IMR-90 (cell line): ENCODE measurements around the gene ZNF530. TPM values are rescaled to one million over a fixed set of nuclear protein-coding genes. Genes with fewer than 3 reads are reported as not detected.

Experiments used
- ATAC-seq: fragments of 200-7000 bp; cut with Tn5 transposase; 2 replicates; pipeline ENCODE4 v1.9.1; 2020; ENCODE audit warnings: low read depth, mild to moderate bottlenecking, moderate library complexity
- BruUV-seq: library from RNA; stranded (reverse); fragments of 400-500 nt; replicated peaks from 2 replicates; lab custom pipeline; 2021; lab: Mats Ljungman, UMichigan
- CTCF ChIA-PET: fragments of 300-600 bp; formaldehyde crosslinking; extraction: SDS; loops from one replicate; lab custom pipeline; 2021; ENCODE audit warnings: antibody characterized with exemption; lab: Yijun Ruan, JAX
- POLR2A ChIA-PET: fragments of 300-600 bp; sonication (Branson Sonifier 250); formaldehyde crosslinking; loops from one replicate; lab custom pipeline; 2022; ENCODE audit warnings: antibody characterized with exemption; ENCODE audit not compliant: unreplicated experiment; lab: Charles Lee
- DNase-seq: peaks from one replicate; pipeline ENCODE4 v3.0.0; 2013
- H2AFZ ChIP-seq: replicated peaks from 2 replicates; pipeline ENCODE3; 2013; ENCODE audit warnings: low read length, mild to moderate bottlenecking; ENCODE audit not compliant: poor library complexity
- H2AK5ac ChIP-seq: 2 replicates; pipeline ENCODE4 v1.6.1; 2013; ENCODE audit warnings: low read depth, low read length, inconsistent platforms
- H2AK9ac ChIP-seq: replicated peaks from 2 replicates; pipeline ENCODE3; 2013; ENCODE audit warnings: mild to moderate bottlenecking, low read depth, low read length, moderate library complexity; ENCODE audit not compliant: poor library complexity
- H2BK120ac ChIP-seq: 2 replicates; pipeline ENCODE4 v1.6.1; 2013; ENCODE audit warnings: low read depth, low read length, inconsistent platforms
- H2BK15ac ChIP-seq: 3 replicates; pipeline ENCODE4 v1.6.1; 2013; ENCODE audit warnings: low read depth, low read length, inconsistent platforms
- H2BK20ac ChIP-seq: 2 replicates; pipeline ENCODE4 v1.6.1; 2013; ENCODE audit warnings: low read depth, mild to moderate bottlenecking, inconsistent platforms, low read length, moderate library complexity
- H2BK5ac ChIP-seq: 2 replicates; pipeline ENCODE4 v1.6.1; 2013; ENCODE audit warnings: mild to moderate bottlenecking, low read depth, low read length, inconsistent platforms; ENCODE audit not compliant: poor library complexity, severe bottlenecking
- H3K14ac ChIP-seq: replicated peaks from 2 replicates; pipeline ENCODE4 v1.6.1; 2013; ENCODE audit warnings: low read depth, low read length, inconsistent platforms
- H3K18ac ChIP-seq: 2 replicates; pipeline ENCODE4 v1.6.1; 2013; ENCODE audit warnings: low read depth, low read length, control low read depth
- H3K23ac ChIP-seq: 2 replicates; pipeline ENCODE4 v1.6.1; 2013; ENCODE audit warnings: low read depth, low read length, inconsistent platforms
- H3K27ac ChIP-seq: 2 replicates; pipeline ENCODE4 v1.5.1; 2013; ENCODE audit warnings: mild to moderate bottlenecking, control low read depth, low read length; ENCODE audit not compliant: insufficient read depth
- H3K27me3 ChIP-seq: 2 replicates; pipeline ENCODE4 v1.6.1; 2013; ENCODE audit warnings: low read length; ENCODE audit not compliant: control insufficient read depth, insufficient read depth
- H3K36me3 ChIP-seq: 2 replicates; pipeline ENCODE4 v1.6.1; 2013; ENCODE audit warnings: low read length, mixed read lengths; ENCODE audit not compliant: control insufficient read depth, insufficient read depth
- H3K4ac ChIP-seq: 2 replicates; pipeline ENCODE4 v1.6.1; 2013; ENCODE audit warnings: low read depth, low read length, inconsistent platforms
- H3K4me1 ChIP-seq: 2 replicates; pipeline ENCODE4 v1.6.1; 2013; ENCODE audit warnings: low read length, mixed read lengths; ENCODE audit not compliant: control insufficient read depth, insufficient read depth
- H3K4me2 ChIP-seq: 2 replicates; pipeline ENCODE4 v1.6.1; 2013; ENCODE audit warnings: low read depth, mild to moderate bottlenecking, control low read depth, low read length, moderate library complexity
- H3K4me3 ChIP-seq: 2 replicates; pipeline ENCODE4 v1.5.1; 2013; ENCODE audit warnings: low read depth, mild to moderate bottlenecking, control low read depth, low read length, moderate library complexity; ENCODE audit not compliant: insufficient read depth
- H3K56ac ChIP-seq: 2 replicates; pipeline ENCODE4 v1.6.1; 2013; ENCODE audit warnings: low read length, inconsistent platforms; ENCODE audit not compliant: insufficient read depth; ENCODE audit errors: extremely low read depth
- H3K79me1 ChIP-seq, 2 experiments: 2 replicates each; pipeline ENCODE4 v1.6.1; 2013; ENCODE audit warnings: low read length in 2 of 2, inconsistent platforms in 1 of 2, low read depth in 1 of 2
- H3K9ac ChIP-seq: 2 replicates; pipeline ENCODE4 v1.6.1; 2013; ENCODE audit warnings: low read depth, low read length, control low read depth
- H3K9me1 ChIP-seq: 2 replicates; pipeline ENCODE4 v1.6.1; 2013; ENCODE audit warnings: low read length, inconsistent platforms; ENCODE audit not compliant: insufficient read depth
- H3K9me3 ChIP-seq: 2 replicates; pipeline ENCODE4 v1.6.1; 2013; ENCODE audit warnings: low read length; ENCODE audit not compliant: control insufficient read depth, insufficient read depth
- H4K20me1 ChIP-seq: 2 replicates; pipeline ENCODE4 v1.6.1; 2013; ENCODE audit warnings: low read length, inconsistent platforms; ENCODE audit not compliant: insufficient read depth
- H4K5ac ChIP-seq: 2 replicates; pipeline ENCODE4 v1.6.1; 2013; ENCODE audit warnings: mild to moderate bottlenecking, low read depth, low read length, control low read depth
- H4K8ac ChIP-seq, 2 experiments: 2 replicates each; pipeline ENCODE4 v1.6.1; 2013; ENCODE audit warnings: low read depth in 2 of 2, low read length in 2 of 2, control low read depth in 1 of 2, inconsistent platforms in 1 of 2
- H4K91ac ChIP-seq: 2 replicates; pipeline ENCODE4 v1.6.1; 2013; ENCODE audit warnings: low read depth, low read length, inconsistent platforms; ENCODE audit not compliant: insufficient read depth
- CEBPB ChIP-seq: IDR thresholded peaks from 2 replicates; pipeline ENCODE4 v1.6.1; 2012; ENCODE audit warnings: low read depth, low read length, improper control_type of control experiment
- CHD1 ChIP-seq: IDR thresholded peaks from 2 replicates; pipeline ENCODE4 v1.6.1; 2012; ENCODE audit warnings: low read depth, low read length, improper control_type of control experiment
- CTCF ChIP-seq: conservative IDR thresholded peaks from 2 replicates; pipeline ENCODE4 v1.5.1; 2012; ENCODE audit warnings: mild to moderate bottlenecking, low read depth, low read length, improper control_type of control experiment
- ELK1 ChIP-seq: fragments of 150-350 bp; IDR thresholded peaks from 2 replicates; pipeline ENCODE4 v1.6.1; 2016; ENCODE audit warnings: low read depth, mild to moderate bottlenecking, low read length, moderate library complexity, borderline replicate concordance
- FOS ChIP-seq: fragments of 150-350 bp; IDR thresholded peaks from 2 replicates; pipeline ENCODE4 v1.6.1; 2016; ENCODE audit warnings: low read depth, low read length
- MAFK ChIP-seq: IDR thresholded peaks from 2 replicates; pipeline ENCODE4 v1.6.1; 2012; ENCODE audit warnings: low read depth, low read length, improper control_type of control experiment
- MAZ ChIP-seq: IDR thresholded peaks from 2 replicates; pipeline ENCODE4 v1.6.1; 2012; ENCODE audit warnings: low read depth, mild to moderate bottlenecking, low read length, improper control_type of control experiment, moderate library complexity, borderline replicate concordance
- RAD21 ChIP-seq: IDR thresholded peaks from 2 replicates; pipeline ENCODE4 v1.6.1; 2012; ENCODE audit warnings: low read length, improper control_type of control experiment
- RCOR1 ChIP-seq: IDR thresholded peaks from 2 replicates; pipeline ENCODE4 v1.6.1; 2012; ENCODE audit warnings: mild to moderate bottlenecking, low read length, improper control_type of control experiment; ENCODE audit not compliant: insufficient replicate concordance
- RFX5 ChIP-seq: IDR thresholded peaks from 2 replicates; pipeline ENCODE4 v1.8.0; 2012; ENCODE audit warnings: low read depth, mild to moderate bottlenecking, low read length, moderate library complexity
- SMC3 ChIP-seq: fragments of 150-350 bp; IDR thresholded peaks from 2 replicates; pipeline ENCODE4 v1.6.1; 2016; ENCODE audit warnings: low read depth, mild to moderate bottlenecking, antibody characterized with exemption, low read length, moderate library complexity
- USF2 ChIP-seq: fragments of 150-350 bp; IDR thresholded peaks from 2 replicates; pipeline ENCODE4 v1.6.1; 2017; ENCODE audit warnings: mild to moderate bottlenecking, antibody characterized with exemption, low read length, low read depth
- WGBS, 2 experiments: methylation state at CpG; one replicate each; pipeline versions ENCODE4 v1.1.5 to v1.1.7; 2013; ENCODE audit warnings: missing lambda C conversion rate in 2 of 2; ENCODE audit not compliant: insufficient read length in 1 of 2; ENCODE audit errors: extremely low coverage in 2 of 2; 5-methylcytosine and 5-hydroxymethylcytosine counted together
- dilution Hi-C: fragments of 300-500 bp; cut with HindIII; formaldehyde crosslinking; loops from one replicate; pipeline ENCODE4 v1.14.3; 2018; ENCODE audit warnings: low sequenced_read_pairs; ENCODE audit not compliant: unreplicated experiment
- in situ Hi-C: fragments of 300-500 bp; cut with MboI; formaldehyde crosslinking; loops from 3 replicates; pipeline ENCODE4 v1.14.3; 2019; ENCODE audit warnings: low sequenced_read_pairs, inconsistent platforms, mixed read lengths
- intact Hi-C: fragments of 100-400 bp; cut with micrococcal nuclease; formaldehyde crosslinking; loops from 2 replicates; pipeline ENCODE4 v1.10.0; 2022
- polyA plus RNA-seq, 3 experiments: library from polyadenylated mRNA; depleted of rRNA; stranded (reverse); fragments of >200 nt; gene quantifications; 2 replicates each; pipeline ENCODE4 v1.2.3, GENCODE V29; 2012; ENCODE audit warnings: low replicate concordance in 1 of 3
- total RNA-seq: library from RNA; depleted of rRNA; stranded (reverse); fragments of >200 nt; gene quantifications from 2 replicates; pipeline ENCODE4 v1.2.3, GENCODE V29; 2012

Gene ZNF530
- total and polyA plus RNA-seq, 2 of the 4 experiments (the other 2 are of a cell fraction) = 2.9 to 6.6 TPM

GRCh38 chr19:57633832-57634131, 34.1 kb downstream of the ZNF530 start (continued):
- no peak for TF ChIP-seq USF2
- no peak for TF ChIP-seq SMC3
- TF ChIP-seq FOS = no peak
- TF ChIP-seq RFX5 = no peak

- DNase-seq (no peak), ATAC-seq (no peak)
- in situ Hi-C loops (no loop called here), intact Hi-C loops (no loop called here), dilution Hi-C loops (no loop called here)
- Histone ChIP-seq H3K4ac (no peak overlapping the region), H3K4me1 (peaks cover 4% of the 10 kb centered on the region), H3K18ac (no peak overlapping the region), H3K36me3 (peaks cover 40% of the 10 kb centered on the region), H3K27ac (no peak overlapping the region), H3K23ac (no peak overlapping the region), H4K8ac (no peak overlapping the region), H3K4me3 (no peak overlapping the region), H3K27me3 (no peaks in the 10 kb centered on the region), H2AFZ (no peak overlapping the region), H4K20me1 (no peaks in the 10 kb centered on the region), H3K9ac (no peak overlapping the region), H3K9me1 (peaks cover 12% of the 10 kb centered on the region; the same call in 1 of the 2 replicates), H4K5ac (no peak overlapping the region), H2BK15ac (no peak overlapping the region), H4K91ac (no peak overlapping the region), H2BK5ac (no peak overlapping the region), H2BK120ac (no peak overlapping the region), H3K9me3 (peaks cover 36% of the 10 kb centered on the region), H2AK9ac (no peak overlapping the region), H3K4me2 (no peak overlapping the region), H2AK5ac (no peak overlapping the region), H3K79me1 (peaks cover 10 to 21% of the 10 kb centered on the region in 2 experiments), H3K56ac (no peak overlapping the region), H2BK20ac (no peak overlapping the region), H3K14ac (no peak overlapping the region)
- TF ChIP-seq FOS (no peak), RCOR1 (no peak), USF2 (no peak), RAD21 (no peak), ELK1 (no peak), CTCF (no peak), CHD1 (no peak), MAFK (no peak), RFX5 (no peak), CEBPB (no peak), MAZ (no peak), SMC3 (no peak)
- no CpG with 5 or more reads among the region's 4 CpGs for WGBS, 2 experiments
- no TSS peak for BruUV-seq
- ChIA-PET CTCF (interaction anchor here (0.6 kb wide), 2 partner anchors 26 to 72 kb away, joined by 3 to 5 read pairs; partner anchors contain the start of gene ZNF154), POLR2A (no interaction called here)
Measured at GRCh38 chr19:57637379-57637778, 37.7 kb downstream of the ZNF530 start.
